ENCODE data around the gene ZFP64. TPM values are rescaled to one million over a fixed set of nuclear protein-coding genes. Genes with fewer than 3 reads are reported as not detected.

The ZFP64 gene
- total RNA-seq, 1 experiment from 2014 or later: 16.0 TPM

DNA sequence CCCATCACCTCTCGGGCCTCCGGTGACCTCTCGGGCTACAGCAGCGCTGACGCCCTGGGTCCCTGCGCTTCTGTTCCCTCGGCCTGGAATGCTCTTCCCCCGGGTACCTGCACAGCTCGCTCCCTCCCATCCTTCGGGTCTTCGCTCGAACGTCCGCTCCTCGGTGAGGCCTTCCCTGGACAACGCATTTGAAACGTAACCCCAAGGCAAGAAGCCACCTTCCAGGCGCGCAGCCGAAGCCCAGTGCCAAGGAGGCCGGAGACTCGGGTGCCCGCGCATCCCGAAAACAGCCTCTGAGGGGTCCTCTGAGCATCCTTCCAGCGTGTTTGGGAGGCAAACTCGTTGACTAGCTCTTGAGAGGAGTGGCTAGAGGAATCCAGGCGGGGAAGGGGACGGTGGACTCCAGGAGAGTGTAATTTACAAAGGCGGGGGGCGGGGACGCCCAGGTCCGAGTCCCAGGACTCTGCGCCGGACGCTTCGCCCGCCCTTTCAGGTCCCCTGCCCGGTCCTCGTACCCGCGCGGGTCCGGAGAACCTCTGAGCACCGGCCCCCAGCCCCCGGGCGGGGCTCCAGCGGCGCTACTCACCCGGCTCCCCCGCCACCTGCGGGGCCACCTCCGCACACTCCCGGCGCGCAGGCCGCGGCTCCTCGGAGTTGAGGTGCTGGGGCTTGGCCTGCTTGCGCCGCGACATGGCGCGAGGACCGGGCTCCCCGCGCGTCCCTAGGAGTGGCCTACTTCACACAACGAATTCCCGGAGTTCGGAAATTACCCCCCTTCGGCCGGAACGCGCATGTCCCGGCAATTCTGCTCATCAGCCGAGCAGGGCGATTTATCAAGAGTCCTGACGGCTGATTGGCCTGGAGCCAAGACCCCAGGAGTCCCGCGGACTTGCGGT, 86.8 kb downstream of the ZFP64 start:
- Histone ChIP-seq H3K9me2 (ENCODE audit: insufficient read depth) (no peaks in the 10 kb centered on the region), H3K4me1 (ENCODE audit: control insufficient read depth in 1 of 2, insufficient read depth in 2 of 2, low read length in 2 of 2) (no peaks in the 10 kb centered on the region), H3K4me3 (replicated peaks in 1 of 2; ENCODE audit: low read depth in 1 of 2, low read length in 2 of 2) (no peak overlapping the region), H3K36me3 (ENCODE audit: control insufficient read depth in 1 of 2, insufficient read depth in 2 of 2, low read length in 2 of 2) (no peaks in the 10 kb centered on the region), H4K20me1 (ENCODE audit: insufficient read depth) (no peaks in the 10 kb centered on the region), H3K4me2 (ENCODE audit: low read length) (no peak overlapping the region), H2AFZ (ENCODE audit: low read depth, low read length, poor library complexity, severe bottlenecking) (no peak overlapping the region), H3K27ac (ENCODE audit: low read depth, low read length) (no peak overlapping the region), H3K79me2 (ENCODE audit: insufficient read depth, low read length) (no peaks in the 10 kb centered on the region), H3K27me3 (ENCODE audit: insufficient read depth, low read length) (no peaks in the 10 kb centered on the region), H3K9ac (ENCODE audit: low read length) (no peak overlapping the region), H3K9me3 (ENCODE audit: control insufficient read depth in 1 of 2, insufficient read depth in 1 of 2, low read depth in 1 of 2, low read length in 2 of 2) (no peaks in the 10 kb centered on the region; a peak in 1 of 4 replicates)
- DNase-seq (ENCODE audit: low read depth, low spot score) (no peak), ATAC-seq (no peak)
- intact Hi-C loops (cut with micrococcal nuclease): no loop called here
- TF ChIP-seq, protein P1, sequence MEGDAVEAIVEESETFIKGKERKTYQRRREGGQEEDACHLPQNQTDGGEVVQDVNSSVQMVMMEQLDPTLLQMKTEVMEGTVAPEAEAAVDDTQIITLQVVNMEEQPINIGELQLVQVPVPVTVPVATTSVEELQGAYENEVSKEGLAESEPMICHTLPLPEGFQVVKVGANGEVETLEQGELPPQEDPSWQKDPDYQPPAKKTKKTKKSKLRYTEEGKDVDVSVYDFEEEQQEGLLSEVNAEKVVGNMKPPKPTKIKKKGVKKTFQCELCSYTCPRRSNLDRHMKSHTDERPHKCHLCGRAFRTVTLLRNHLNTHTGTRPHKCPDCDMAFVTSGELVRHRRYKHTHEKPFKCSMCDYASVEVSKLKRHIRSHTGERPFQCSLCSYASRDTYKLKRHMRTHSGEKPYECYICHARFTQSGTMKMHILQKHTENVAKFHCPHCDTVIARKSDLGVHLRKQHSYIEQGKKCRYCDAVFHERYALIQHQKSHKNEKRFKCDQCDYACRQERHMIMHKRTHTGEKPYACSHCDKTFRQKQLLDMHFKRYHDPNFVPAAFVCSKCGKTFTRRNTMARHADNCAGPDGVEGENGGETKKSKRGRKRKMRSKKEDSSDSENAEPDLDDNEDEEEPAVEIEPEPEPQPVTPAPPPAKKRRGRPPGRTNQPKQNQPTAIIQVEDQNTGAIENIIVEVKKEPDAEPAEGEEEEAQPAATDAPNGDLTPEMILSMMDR (IDR thresholded peaks at IDR 0.05 in 2 of 3, conservative IDR thresholded peaks at IDR 0.05 in 1 of 3; ENCODE audit: borderline replicate concordance in 1 of 3, insufficient read depth in 1 of 3, low read depth in 2 of 3, low read length in 2 of 3): no peak
- TF ChIP-seq, protein P2, sequence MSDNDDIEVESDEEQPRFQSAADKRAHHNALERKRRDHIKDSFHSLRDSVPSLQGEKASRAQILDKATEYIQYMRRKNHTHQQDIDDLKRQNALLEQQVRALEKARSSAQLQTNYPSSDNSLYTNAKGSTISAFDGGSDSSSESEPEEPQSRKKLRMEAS (IDR thresholded peaks at IDR 0.05): no peak
- TF ChIP-seq POLR2AphosphoS5 (IDR thresholded peaks at IDR 0.05; ENCODE audit: low read depth, low read length) (no peak), POLR2A (IDR thresholded peaks at IDR 0.05; ENCODE audit: borderline replicate concordance, extremely low read depth, insufficient read depth, insufficient read length) (no peak), SRF (IDR thresholded peaks at IDR 0.05; ENCODE audit: low read depth) (no peak), YY1 (IDR thresholded peaks at IDR 0.05; ENCODE audit: extremely low read depth, insufficient replicate concordance, low read depth, low read length) (no peak), TCF7L2 (IDR thresholded peaks at IDR 0.05; ENCODE audit: borderline replicate concordance, extremely low read depth, insufficient read depth, insufficient read length) (no peak), FOSL1 (IDR thresholded peaks at IDR 0.05; ENCODE audit: low read depth) (no peak)
- TF ChIP-seq, protein P3, sequence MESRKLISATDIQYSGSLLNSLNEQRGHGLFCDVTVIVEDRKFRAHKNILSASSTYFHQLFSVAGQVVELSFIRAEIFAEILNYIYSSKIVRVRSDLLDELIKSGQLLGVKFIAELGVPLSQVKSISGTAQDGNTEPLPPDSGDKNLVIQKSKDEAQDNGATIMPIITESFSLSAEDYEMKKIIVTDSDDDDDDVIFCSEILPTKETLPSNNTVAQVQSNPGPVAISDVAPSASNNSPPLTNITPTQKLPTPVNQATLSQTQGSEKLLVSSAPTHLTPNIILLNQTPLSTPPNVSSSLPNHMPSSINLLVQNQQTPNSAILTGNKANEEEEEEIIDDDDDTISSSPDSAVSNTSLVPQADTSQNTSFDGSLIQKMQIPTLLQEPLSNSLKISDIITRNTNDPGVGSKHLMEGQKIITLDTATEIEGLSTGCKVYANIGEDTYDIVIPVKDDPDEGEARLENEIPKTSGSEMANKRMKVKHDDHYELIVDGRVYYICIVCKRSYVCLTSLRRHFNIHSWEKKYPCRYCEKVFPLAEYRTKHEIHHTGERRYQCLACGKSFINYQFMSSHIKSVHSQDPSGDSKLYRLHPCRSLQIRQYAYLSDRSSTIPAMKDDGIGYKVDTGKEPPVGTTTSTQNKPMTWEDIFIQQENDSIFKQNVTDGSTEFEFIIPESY (IDR thresholded peaks at IDR 0.05; ENCODE audit: extremely low read depth, insufficient replicate concordance, low read length): no peak
- ChIA-PET RAD21 (ENCODE audit: low non-redundant PET in 1 of 2, low total read pairs in 2 of 2, uncharacterized antibody in 2 of 2, unreplicated experiment in 2 of 2) (no interaction called here), CTCF (no interaction called here), POLR2A (no interaction called here)
- BruUV-seq (replicated peaks): no TSS peak

Measured in HCT116 (cell line).